Measurements from ENCODE around the gene DMC1. TPM values are rescaled to one million over a fixed set of nuclear protein-coding genes. Genes with fewer than 3 reads are reported as not detected.

The DMC1 gene
- total and polyA plus RNA-seq, 2 of the 13 experiments (the other 11 are each of a cell fraction or from before 2014, with no cell fraction given): 0.82 TPM; not detected in 1

- TF ChIP-seq, protein P1, sequence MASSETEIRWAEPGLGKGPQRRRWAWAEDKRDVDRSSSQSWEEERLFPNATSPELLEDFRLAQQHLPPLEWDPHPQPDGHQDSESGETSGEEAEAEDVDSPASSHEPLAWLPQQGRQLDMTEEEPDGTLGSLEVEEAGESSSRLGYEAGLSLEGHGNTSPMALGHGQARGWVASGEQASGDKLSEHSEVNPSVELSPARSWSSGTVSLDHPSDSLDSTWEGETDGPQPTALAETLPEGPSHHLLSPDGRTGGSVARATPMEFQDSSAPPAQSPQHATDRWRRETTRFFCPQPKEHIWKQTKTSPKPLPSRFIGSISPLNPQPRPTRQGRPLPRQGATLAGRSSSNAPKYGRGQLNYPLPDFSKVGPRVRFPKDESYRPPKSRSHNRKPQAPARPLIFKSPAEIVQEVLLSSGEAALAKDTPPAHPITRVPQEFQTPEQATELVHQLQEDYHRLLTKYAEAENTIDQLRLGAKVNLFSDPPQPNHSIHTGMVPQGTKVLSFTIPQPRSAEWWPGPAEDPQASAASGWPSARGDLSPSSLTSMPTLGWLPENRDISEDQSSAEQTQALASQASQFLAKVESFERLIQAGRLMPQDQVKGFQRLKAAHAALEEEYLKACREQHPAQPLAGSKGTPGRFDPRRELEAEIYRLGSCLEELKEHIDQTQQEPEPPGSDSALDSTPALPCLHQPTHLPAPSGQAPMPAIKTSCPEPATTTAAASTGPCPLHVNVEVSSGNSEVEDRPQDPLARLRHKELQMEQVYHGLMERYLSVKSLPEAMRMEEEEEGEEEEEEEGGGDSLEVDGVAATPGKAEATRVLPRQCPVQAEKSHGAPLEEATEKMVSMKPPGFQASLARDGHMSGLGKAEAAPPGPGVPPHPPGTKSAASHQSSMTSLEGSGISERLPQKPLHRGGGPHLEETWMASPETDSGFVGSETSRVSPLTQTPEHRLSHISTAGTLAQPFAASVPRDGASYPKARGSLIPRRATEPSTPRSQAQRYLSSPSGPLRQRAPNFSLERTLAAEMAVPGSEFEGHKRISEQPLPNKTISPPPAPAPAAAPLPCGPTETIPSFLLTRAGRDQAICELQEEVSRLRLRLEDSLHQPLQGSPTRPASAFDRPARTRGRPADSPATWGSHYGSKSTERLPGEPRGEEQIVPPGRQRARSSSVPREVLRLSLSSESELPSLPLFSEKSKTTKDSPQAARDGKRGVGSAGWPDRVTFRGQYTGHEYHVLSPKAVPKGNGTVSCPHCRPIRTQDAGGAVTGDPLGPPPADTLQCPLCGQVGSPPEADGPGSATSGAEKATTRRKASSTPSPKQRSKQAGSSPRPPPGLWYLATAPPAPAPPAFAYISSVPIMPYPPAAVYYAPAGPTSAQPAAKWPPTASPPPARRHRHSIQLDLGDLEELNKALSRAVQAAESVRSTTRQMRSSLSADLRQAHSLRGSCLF (CRISPR knock-in tag; IDR thresholded peaks at IDR 0.05; ENCODE audit: borderline replicate concordance): no peak
- TF ChIP-seq ISX (CRISPR knock-in tag; conservative IDR thresholded peaks at IDR 0.05) (no peak), PHB2 (IDR thresholded peaks at IDR 0.05; ENCODE audit: partially characterized antibody) (no peak), ZNF792 (CRISPR knock-in tag; IDR thresholded peaks at IDR 0.05) (0 out of 2 replicates have a peak, but pooled peaks have one; percentile 30), PATZ1 (CRISPR knock-in tag; IDR thresholded peaks at IDR 0.05) (peak; percentile 84), SMAD3 (CRISPR knock-in tag; IDR thresholded peaks at IDR 0.05) (0 out of 2 replicates have a peak, but pooled peaks have one; percentile 33), CHD4 (IDR thresholded peaks at IDR 0.05; ENCODE audit: borderline replicate concordance, low read length) (peak; percentile 68; the same call in 1 of the 2 replicates), CBX1 (IDR thresholded peaks at IDR 0.05; ENCODE audit: low read depth) (no peak), POLR2G (IDR thresholded peaks at IDR 0.05; ENCODE audit: low read depth, low read length) (peak; percentile 36; the same call in 1 of the 2 replicates), KLF12 (CRISPR knock-in tag; IDR thresholded peaks at IDR 0.05; ENCODE audit: borderline replicate concordance) (no peak), ZNF678 (CRISPR knock-in tag; IDR thresholded peaks at IDR 0.05) (no peak), POLR2AphosphoS5 (IDR thresholded peaks at IDR 0.05; ENCODE audit: low read depth, low read length) (peak; percentile 50), ZNF552 (CRISPR knock-in tag; IDR thresholded peaks at IDR 0.05; ENCODE audit: borderline replicate concordance) (no peak)
- TF ChIP-seq, protein P2, sequence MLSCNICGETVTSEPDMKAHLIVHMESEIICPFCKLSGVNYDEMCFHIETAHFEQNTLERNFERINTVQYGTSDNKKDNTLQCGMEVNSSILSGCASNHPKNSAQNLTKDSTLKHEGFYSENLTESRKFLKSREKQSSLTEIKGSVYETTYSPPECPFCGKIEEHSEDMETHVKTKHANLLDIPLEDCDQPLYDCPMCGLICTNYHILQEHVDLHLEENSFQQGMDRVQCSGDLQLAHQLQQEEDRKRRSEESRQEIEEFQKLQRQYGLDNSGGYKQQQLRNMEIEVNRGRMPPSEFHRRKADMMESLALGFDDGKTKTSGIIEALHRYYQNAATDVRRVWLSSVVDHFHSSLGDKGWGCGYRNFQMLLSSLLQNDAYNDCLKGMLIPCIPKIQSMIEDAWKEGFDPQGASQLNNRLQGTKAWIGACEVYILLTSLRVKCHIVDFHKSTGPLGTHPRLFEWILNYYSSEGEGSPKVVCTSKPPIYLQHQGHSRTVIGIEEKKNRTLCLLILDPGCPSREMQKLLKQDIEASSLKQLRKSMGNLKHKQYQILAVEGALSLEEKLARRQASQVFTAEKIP (CRISPR knock-in tag; IDR thresholded peaks at IDR 0.05; ENCODE audit: borderline replicate concordance): no peak
- TF ChIP-seq, protein P3, sequence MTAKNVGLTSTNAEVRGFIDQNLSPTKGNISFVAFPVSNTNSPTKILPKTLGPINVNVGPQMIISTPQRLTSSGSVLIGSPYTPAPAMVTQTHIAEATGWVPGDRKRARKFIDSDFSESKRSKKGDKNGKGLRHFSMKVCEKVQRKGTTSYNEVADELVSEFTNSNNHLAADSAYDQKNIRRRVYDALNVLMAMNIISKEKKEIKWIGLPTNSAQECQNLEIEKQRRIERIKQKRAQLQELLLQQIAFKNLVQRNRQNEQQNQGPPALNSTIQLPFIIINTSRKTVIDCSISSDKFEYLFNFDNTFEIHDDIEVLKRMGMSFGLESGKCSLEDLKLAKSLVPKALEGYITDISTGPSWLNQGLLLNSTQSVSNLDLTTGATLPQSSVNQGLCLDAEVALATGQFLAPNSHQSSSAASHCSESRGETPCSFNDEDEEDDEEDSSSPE (CRISPR knock-in tag; IDR thresholded peaks at IDR 0.05): peak; percentile 16; the same call in 1 of the 2 replicates
- TF ChIP-seq, protein P4, sequence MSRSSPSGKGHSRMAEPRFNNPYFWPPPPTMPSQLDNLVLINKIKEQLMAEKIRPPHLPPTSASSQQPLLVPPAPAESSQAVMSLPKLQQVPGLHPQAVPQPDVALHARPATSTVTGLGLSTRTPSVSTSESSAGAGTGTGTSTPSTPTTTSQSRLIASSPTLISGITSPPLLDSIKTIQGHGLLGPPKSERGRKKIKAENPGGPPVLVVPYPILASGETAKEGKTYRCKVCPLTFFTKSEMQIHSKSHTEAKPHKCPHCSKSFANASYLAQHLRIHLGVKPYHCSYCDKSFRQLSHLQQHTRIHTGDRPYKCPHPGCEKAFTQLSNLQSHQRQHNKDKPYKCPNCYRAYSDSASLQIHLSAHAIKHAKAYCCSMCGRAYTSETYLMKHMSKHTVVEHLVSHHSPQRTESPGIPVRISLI (CRISPR knock-in tag; IDR thresholded peaks at IDR 0.05; ENCODE audit: borderline replicate concordance): no peak
Measured at GRCh38 chr22:38504731-38505540, 65.0 kb downstream of the DMC1 start (continued).
